ENCODE results near the gene ANGEL2.
A peak's percentile ranks its signal among the peaks of the same experiment; 100 is the strongest.

Gene ANGEL2

DNA sequence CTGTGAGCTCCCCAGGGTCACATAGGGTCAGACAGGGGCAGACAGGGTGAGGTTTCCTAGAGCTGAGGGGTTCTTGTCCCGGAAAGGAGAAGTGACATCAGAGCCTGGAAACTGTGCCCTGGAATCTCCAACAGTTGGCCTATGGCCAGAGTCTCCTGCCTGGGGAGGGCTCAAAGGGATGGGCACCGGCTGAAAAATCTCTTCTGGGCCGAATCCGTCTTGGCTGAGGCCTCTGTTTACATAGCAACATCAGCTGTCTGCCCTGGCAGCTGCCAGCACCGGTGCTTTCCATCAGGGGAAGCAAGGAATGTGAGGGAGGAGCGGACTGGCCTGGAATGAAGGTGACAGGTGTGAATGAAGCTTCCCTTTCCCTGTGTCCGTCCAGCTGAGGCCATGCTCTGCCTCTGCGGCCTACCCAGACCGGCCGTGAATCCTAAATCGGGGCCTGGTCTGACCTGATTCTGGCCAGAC, 34.6 kb downstream of the ANGEL2 start:
- H3K4me3 ChIP-seq (ENCODE audit: low read length): no peak overlapping the region
- TF ChIP-seq, protein P1, sequence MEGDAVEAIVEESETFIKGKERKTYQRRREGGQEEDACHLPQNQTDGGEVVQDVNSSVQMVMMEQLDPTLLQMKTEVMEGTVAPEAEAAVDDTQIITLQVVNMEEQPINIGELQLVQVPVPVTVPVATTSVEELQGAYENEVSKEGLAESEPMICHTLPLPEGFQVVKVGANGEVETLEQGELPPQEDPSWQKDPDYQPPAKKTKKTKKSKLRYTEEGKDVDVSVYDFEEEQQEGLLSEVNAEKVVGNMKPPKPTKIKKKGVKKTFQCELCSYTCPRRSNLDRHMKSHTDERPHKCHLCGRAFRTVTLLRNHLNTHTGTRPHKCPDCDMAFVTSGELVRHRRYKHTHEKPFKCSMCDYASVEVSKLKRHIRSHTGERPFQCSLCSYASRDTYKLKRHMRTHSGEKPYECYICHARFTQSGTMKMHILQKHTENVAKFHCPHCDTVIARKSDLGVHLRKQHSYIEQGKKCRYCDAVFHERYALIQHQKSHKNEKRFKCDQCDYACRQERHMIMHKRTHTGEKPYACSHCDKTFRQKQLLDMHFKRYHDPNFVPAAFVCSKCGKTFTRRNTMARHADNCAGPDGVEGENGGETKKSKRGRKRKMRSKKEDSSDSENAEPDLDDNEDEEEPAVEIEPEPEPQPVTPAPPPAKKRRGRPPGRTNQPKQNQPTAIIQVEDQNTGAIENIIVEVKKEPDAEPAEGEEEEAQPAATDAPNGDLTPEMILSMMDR (IDR thresholded peaks at IDR 0.05; ENCODE audit: insufficient read depth, low read depth, low read length, missing control alignments): no peak
- DNase-seq (ENCODE audit: low read depth): peak; percentile 21

GRCh38 chr1:212980123-212980785, 35.4 kb downstream of the ANGEL2 start:
- no peak for DNase-seq (ENCODE audit: low read depth)
- TF ChIP-seq, protein P1 (IDR thresholded peaks at IDR 0.05; ENCODE audit: insufficient read depth, low read depth, low read length, missing control alignments): no peak
- H3K4me3 ChIP-seq (ENCODE audit: low read length): no peak overlapping the region

DNA sequence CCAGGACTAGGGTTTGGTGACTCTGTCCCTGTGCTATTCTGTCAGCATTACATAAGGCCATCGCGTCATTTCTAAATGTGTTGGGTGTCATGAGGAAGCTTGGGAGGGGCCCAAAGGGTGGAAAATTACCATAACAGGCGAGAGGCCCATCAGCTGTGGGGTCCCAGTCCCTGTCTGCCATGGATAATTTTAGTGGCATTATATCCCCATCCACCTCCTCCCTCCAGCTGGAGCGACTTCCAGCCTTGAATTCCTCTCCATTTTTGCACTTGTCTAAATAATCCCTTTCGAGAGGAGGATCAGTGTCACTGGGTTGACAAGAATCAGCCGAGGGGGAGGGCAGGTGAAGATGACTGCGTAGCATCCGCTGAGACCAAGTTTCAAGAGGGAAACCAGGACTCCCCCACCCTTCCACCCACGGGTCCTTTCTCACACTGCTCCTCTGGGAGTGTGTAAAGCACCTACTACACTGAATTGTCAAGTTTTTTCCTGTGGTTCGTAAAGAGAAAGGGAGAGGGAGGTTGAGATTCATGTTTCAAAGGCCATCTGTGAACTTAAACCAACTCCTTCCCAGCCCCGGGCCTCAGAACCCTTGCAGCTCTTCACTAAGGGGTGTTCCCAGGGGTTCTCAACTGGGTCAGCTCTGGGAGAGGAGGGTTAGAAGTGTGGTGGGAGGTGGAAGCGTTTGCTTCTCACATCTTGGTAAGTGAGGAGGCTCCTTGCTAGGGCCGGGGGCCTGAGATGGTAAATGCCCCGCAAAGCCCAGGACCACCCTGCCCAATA, 36.1 kb downstream of the ANGEL2 start:
- TF ChIP-seq, protein P1 (IDR thresholded peaks at IDR 0.05; ENCODE audit: insufficient read depth, low read depth, low read length, missing control alignments): no peak
- H3K4me3 ChIP-seq (ENCODE audit: low read length): no peak overlapping the region
- no peak for DNase-seq (ENCODE audit: low read depth)

DNA sequence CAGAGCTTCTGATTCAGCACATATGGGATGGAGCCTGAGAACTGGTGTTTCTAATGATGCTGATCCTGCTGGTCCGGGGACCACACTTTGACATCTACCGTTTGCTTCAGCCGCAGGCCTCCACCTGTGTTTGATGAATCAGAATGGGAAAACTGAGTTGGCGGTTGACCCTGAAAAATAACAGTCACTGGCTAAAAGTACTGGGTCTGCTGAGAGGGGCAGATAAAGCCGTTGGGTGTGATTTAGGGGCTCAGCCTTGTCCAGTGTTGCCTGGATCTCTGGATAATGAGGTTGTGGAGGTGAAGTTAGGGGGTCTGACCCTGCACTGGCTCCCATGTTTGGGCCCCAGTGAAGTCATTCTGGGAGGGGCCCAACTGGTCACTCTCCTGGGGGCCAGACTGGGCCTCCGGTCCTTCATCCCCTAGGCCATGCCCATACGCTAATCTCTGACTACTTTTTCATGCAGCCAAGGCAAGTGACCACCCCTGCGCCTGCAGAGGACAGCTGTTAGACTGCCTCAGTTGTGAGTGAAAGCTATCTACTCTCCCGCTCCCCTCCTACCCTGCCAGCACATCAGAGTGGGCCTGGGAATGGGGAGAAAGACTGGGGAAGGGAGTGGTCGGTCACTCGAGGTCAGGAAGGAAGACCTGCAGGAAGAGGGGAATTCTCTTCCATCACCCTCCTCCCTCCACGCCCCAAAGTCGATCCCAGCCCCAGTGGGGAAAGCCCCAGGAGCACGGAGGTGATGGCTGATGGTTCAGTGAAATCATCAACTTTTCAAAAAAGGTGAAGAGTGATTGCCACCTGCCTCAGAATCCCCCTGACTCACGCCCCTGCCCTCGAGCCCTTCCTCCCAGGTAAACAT, 37.7 kb downstream of the ANGEL2 start:
- no peak overlapping the region for H3K4me3 ChIP-seq (ENCODE audit: low read length)
- peak; percentile 24 for DNase-seq (ENCODE audit: low read depth)
- TF ChIP-seq, protein P1 (IDR thresholded peaks at IDR 0.05; ENCODE audit: insufficient read depth, low read depth, low read length, missing control alignments): no peak

DNA sequence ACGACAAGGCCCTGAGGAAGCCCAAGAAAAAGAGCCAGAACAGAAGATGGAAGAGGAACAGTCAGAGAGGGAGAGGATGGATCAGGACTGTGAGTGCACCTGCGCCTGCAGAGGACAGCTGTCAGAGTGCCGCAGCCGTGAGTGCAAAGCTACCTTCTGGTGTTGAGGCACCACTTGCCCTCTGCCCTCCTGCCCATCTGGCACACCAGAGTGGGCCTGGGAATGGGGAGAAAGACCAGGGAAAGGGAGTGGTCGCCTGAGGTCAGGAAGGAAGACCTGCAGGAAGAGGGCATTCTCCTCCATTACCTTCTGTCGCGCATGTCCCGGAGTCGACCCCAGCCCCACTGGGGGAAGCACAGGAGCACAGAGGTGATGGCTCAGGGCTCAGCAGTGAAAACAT, 39.1 kb downstream of the ANGEL2 start:
- no peak overlapping the region for H3K4me3 ChIP-seq (ENCODE audit: low read length)
- DNase-seq (ENCODE audit: low read depth): no peak
- TF ChIP-seq, protein P1 (IDR thresholded peaks at IDR 0.05; ENCODE audit: insufficient read depth, low read depth, low read length, missing control alignments): no peak

- TF ChIP-seq, protein P1 (IDR thresholded peaks at IDR 0.05; ENCODE audit: insufficient read depth, low read depth, low read length, missing control alignments): no peak
- no peak overlapping the region for H3K4me3 ChIP-seq (ENCODE audit: low read length)
- no peak for DNase-seq (ENCODE audit: low read depth)
Observed at GRCh38 chr1:212975111-212975918, 40.4 kb downstream of the ANGEL2 start.
